ENCODE data around the gene PRR33.
"Not testable (repeated sequence)": the region's sequence is repeated elsewhere in the genome, so short reads cannot be mapped to it uniquely, and the experiment has no call there.

Gene PRR33

GRCh38 chr11:1888347-1888753, 3.3 kb downstream of the PRR33 start:
- DNase-seq: no peak

- no peak for DNase-seq
Measured at GRCh38 chr11:1887451-1888346, 4.0 kb downstream of the PRR33 start.

GRCh38 chr11:1886551-1886950, 5.1 kb downstream of the PRR33 start:
- DNase-seq: not testable (repeated sequence)

DNA sequence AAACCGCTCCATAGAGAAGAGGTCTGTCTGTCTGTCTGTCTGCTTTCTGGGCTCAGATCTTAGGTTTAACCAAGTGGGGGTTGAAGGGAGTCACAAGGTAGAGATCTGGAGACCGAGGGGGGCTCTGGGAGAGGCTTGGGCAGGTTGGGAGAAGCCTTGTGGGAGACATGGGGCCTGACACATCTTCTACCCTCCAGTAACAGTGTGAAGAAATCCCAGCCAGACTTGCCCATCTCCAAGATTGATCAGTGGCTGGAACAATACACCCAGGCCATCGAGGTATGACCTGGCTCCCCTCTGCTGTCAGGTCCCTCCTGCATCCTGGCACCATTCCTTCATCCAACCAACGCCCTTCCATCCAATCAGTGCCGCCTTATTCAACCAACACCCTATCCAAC, 7.4 kb downstream of the PRR33 start:
- DNase-seq: no peak

DNA sequence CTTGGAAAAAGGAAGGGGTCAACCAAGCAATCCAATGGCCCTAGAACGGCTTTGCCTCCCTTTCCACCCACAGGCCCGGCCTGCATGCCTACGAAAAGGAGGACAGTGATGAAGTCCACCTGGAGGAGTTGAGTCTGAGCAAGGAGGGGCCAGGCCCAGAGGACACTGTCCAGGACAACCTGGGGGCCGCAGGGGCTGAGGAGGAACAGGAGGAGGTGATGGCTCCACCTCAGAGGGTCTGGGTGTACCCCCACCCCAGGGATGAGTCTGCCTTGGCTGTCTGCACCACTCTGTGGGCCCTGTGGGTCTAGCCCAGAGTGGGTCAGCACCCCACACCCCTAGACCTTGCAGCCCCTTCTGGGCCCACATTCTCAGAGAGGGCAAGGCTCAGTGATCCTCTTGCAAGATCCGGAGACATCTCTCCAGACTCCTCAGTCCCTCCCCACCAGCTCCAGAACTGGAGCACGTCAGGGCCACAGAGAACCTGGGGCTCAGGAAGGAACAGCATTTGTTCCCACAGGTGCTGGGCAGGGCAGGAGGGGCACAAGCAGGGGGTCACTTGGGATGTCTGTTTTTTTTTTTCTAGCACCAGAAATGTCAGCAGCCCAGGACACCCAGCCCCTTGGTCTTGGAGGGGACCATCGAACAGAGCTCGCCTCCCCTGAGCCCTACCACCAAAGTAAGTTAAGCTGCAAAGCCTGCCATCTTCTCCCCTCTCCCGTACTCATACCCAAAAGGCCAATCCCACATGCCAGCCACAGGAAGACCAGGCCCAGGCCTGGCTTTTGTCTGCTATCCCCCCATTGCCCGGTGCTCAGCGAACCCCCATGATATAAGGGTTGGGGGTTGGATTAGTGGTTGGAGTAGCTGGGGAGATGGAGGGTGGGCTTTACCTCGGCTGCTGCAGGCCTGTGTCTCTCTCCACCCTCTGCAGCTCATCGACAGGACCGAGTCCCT, 8.1 kb downstream of the PRR33 start:
- DNase-seq: no peak

DNA sequence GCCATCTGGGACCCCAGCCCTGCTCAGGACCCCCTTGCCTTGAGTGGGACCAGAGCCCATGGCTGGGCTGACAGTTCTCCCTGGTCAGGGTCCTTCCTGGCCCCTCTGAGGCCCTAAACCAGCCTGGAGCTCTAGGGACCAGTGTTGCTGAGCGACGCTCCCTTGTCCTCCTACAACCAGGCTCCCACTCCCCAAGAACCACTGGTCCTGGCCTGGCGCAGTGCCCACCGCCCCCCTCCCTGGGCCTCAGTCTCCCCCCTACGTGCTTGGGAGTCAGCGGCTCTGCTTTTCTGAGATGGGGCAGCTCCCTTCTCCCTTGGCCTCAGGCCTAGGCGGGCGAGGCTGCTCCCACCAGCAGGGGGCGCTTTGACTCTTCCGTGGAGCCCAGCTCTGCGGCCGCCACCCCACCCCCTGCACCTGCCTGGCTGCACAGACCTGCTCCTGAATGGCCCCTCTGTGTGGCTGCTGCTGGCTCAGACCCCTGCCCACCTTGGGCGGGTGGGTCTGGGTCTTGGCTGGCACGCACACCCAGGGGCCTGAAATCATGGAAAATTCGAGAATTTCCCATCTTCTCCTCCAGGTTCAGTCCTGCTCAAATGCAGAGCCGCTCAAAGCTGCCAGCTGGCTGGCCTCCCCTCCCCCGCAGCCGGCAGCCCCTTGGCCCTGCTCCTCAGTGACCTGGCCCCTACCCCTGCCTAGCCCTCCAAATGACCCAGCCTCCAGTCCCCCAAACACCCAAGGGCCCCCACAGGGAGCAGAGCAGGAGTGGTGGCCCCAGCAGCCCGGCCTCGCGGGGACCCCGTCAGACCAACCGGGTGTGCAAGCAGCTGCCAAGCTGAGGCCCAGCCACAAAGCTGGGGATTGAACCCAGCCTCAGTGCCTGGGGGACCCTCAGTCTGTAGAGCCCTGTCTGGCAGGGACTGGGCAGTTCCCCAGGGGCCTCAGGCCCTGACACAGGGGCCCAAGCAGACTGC, 9.1 kb downstream of the PRR33 start:
- DNase-seq: no peak

DNA sequence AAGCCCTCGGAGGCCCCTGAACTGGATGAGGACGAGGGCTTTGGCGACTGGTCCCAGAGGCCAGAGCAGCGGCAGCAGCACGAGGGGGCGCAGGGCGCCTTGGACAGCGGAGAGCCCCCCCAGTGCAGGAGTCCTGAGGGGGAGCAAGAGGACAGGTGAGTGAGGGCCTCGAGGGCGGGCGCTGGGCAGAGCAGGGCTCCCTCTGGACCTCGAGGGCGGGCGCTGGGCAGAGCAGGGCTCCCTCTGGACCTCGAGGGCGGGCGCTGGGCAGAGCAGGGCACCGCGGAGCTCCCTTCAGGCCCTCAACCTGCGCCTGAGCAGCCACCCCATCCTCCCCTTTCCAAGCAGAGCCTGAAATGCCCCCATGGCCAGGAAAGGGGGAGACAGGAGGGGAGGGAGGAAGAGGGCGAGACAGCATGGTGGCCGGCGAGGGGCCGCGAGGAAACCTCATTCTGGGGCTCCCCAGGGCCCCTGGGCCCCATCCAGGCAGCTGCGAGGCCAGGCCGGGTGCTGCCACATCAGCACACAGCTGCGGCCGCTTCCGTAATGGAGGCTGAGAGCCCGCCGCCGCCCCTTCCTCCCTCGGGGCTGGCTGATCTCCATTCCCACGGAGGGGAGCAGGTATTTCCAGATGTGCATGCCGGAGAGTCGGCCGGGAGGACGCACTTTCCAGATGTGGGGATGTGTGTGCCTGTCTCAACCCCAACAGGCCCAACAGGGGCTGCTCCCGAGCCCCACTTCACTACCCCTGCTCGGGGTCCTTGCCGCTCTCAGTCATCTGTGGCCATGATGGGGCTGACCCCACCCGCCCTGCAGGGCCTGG, 10.0 kb downstream of the PRR33 start:
- no peak for DNase-seq

DNA sequence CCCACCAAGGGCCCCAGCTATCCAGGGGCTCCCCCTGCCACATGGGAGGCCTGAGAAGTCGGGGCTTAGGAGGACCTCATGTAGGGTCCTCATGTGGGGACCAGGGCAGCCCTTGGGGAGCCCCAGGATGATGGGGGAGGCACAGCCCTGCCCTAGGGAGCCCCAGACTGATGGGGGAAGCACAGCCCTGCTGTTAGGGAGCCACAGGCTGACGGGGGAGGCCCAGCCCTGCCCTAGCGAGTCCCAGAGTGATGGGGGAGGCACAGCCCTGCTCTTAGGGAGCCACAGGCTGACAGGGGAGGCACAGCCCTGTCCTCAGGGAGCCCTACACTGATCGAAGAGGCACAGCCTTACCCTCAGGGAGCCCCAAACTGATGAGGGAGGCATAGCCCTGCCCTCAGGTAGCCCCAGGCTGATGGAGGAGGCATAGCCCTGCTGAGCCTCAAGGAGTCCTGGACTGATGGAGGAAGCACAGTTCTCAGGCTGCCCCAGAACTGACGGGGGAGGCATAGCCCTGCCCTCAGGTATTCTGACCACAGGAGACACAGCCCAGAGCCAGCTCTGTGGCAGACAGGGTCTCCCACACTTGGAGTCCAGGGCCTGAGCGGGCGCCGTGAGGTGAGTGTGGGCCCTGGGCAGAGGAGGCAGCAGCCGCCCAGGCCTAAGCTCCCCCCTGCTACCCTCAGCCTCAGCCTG, 10.8 kb downstream of the PRR33 start:
- DNase-seq: no peak

- no peak for DNase-seq
Measured at GRCh38 chr11:1879941-1880720, 11.6 kb downstream of the PRR33 start.

DNA sequence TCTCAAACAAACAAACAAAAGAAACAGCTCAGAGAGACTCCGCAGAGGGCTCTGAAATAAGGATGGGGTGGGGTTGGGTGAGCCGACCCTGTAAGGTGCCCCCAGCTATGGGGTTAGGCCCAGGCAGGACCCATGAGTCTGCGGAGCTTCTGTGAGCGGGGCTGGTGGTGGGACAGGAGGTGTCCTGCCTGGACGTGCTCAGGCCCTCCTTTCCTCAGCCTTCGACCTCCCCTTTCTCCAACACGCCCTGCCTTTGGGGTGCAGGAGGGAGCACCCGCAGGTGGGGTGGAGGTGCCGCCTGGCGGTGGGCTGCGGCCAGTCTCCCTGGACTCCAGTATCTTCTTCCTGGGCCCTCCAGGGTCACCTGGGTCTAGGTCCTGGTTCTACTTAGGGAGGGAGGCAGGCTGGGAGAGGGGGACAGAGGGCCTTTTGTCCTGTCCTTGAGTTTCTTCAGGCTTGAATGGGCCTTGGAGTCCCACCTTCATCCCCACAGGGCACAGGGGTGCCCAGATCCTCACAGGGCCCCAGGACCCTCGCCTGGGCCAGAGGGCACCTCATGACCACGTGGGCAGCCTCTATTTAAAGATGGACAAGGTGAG, 12.3 kb downstream of the PRR33 start:
- no peak for DNase-seq

DNA sequence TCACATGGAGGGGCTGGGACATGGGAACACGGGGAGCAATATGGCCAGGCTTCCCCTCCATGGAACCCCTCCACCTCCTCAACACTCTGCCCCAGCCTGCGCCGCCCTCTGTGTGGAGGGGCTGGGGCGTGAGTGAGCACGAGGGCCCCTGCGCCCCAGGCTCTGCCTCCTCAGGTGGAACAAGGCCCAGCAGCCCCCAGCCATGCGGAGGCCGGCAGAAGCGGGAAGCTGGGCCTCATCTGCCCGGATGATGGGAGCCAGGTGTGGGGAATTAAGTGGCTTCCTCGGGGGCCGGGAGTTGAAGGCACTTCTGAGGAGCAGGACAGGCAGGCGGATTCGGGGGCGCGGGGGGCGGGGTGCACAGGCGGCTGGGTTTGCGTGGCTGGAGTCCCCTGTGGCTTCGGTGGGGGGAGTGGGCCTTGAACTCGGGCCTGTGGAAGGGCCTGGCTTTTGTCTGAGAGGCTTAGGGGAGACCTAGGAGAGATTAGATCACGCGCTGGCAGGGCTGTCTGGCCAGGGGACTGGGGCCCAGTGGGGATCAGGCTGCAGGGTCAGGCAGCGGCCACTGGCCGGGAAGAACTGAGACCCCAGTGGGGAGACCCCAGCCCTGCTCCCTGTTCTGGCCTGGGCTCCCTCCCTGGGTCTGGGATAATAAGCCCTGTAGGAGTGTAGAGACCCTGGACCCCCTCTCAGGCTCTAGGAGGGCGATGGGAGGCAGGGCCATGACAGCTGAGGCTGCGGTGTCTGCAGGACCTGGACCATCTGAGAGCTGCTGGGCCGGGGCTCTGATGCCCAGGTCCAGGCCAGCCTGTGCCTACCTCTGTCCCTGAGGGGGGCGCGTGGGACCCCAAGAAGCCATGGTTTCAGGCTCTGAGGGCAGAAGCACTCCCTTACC, 13.3 kb downstream of the PRR33 start:
- DNase-seq: no peak

- DNase-seq: no peak
Measured at GRCh38 chr11:1877211-1878136, 14.2 kb downstream of the PRR33 start.

DNA sequence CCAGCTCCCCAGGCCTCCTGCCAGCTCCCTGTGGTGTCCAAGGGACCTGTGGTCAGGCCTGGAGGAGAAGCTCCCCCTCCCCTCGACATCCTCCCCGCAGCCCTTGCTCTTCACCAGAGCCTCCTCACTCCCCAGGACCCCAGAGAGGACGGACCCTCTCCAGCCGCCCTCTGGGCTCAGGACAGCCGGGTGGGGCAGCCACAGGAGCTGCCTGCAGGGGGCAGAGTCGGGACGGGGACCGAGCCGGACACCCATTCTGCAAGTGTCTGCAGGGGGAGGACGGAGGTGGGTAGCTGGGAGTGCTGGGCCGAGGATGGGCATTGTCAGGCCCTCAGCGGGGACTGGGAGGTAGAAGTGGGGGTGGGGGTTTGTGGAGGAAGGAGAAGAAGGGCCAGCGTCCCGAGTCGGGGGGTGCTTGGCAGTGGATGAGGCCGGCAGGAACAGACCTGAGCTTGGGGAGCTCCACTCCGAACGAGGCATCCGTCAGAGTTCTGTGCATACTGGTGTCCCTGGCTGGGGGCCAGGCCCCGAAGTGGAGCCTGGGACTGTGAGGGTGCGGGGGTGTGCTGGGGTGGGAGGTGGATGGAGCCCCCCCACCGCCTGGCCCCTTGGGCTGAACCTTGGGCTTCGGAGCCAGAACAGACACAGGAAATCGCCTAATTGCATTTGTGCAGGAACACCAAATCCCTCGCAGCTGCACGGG, 15.2 kb downstream of the PRR33 start:
- DNase-seq: no peak

DNA sequence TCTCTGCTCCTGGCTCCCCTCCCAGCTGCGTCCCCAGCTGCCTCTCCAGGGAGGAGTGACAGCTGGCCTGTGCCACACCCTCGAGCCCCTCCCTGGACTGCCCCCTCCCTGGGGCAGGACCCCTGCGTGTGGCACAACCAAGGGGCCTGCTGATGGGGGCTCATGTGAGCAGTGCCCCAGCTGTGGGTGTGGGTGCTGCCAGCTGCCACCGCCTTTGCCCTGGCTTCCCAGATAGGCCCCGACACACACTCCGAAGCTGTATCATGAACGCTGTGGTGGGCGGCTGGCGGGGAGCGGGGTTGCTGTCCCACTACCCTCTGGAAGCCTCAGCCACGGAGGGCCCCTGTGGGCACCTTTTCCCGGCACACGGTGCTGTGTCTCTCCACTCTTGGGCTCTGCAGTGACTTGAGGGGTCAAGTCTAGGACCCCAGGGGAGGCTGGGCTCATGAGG, 15.8 kb downstream of the PRR33 start:
- not testable (repeated sequence) for DNase-seq

- DNase-seq: no peak
Measured at GRCh38 chr11:1875093-1875850, 16.4 kb downstream of the PRR33 start.

All from NCI-H187 treated with DMSO at 0.1 percent for 48 hours (cell line).